Measurements from ENCODE around the gene AGAP1. TPM values are rescaled to one million over a fixed set of nuclear protein-coding genes. Genes with fewer than 3 reads are reported as not detected.

AGAP1 gene
- total RNA-seq, 1 donor: 10.8 TPM

- no peak for DNase-seq (ENCODE audit: low read depth)
- H3K4me3 ChIP-seq (ENCODE audit: low read depth, low read length): no peak overlapping the region
- no peak for TF ChIP-seq CTCF (IDR thresholded peaks at IDR 0.05; ENCODE audit: insufficient read depth, low read depth, low read length)
Observed at GRCh38 chr2:235813398-235813797, 319.6 kb downstream of the AGAP1 start.

GRCh38 chr2:235820571-235820970, 326.7 kb downstream of the AGAP1 start:
- no peak for TF ChIP-seq CTCF (IDR thresholded peaks at IDR 0.05; ENCODE audit: insufficient read depth, low read depth, low read length)
- DNase-seq (ENCODE audit: low read depth): no peak
- no peak overlapping the region for H3K4me3 ChIP-seq (ENCODE audit: low read depth, low read length)

GRCh38 chr2:235824331-235824730, 330.5 kb downstream of the AGAP1 start:
- DNase-seq (ENCODE audit: low read depth): no peak
- no peak for TF ChIP-seq CTCF (IDR thresholded peaks at IDR 0.05; ENCODE audit: insufficient read depth, low read depth, low read length)
- H3K4me3 ChIP-seq (ENCODE audit: low read depth, low read length): no peak overlapping the region

GRCh38 chr2:235825946-235826345, 332.1 kb downstream of the AGAP1 start:
- no peak for TF ChIP-seq CTCF (IDR thresholded peaks at IDR 0.05; ENCODE audit: insufficient read depth, low read depth, low read length)
- no peak overlapping the region for H3K4me3 ChIP-seq (ENCODE audit: low read depth, low read length)
- DNase-seq (ENCODE audit: low read depth): no peak

- DNase-seq (ENCODE audit: low read depth): no peak
- no peak overlapping the region for H3K4me3 ChIP-seq (ENCODE audit: low read depth, low read length)
- no peak for TF ChIP-seq CTCF (IDR thresholded peaks at IDR 0.05; ENCODE audit: insufficient read depth, low read depth, low read length)
Observed at GRCh38 chr2:235826826-235827225, 333.0 kb downstream of the AGAP1 start.

- DNase-seq (ENCODE audit: low read depth): peak; percentile 17
- TF ChIP-seq CTCF (IDR thresholded peaks at IDR 0.05; ENCODE audit: insufficient read depth, low read depth, low read length): no peak
- H3K4me3 ChIP-seq (ENCODE audit: low read depth, low read length): no peak overlapping the region
Observed at GRCh38 chr2:235827585-235827992, 333.7 kb downstream of the AGAP1 start.

GRCh38 chr2:235829726-235830125, 335.9 kb downstream of the AGAP1 start:
- H3K4me3 ChIP-seq (ENCODE audit: low read depth, low read length): no peak overlapping the region
- TF ChIP-seq CTCF (IDR thresholded peaks at IDR 0.05; ENCODE audit: insufficient read depth, low read depth, low read length): no peak
- DNase-seq (ENCODE audit: low read depth): no peak

Measured in fibroblast of villous mesenchyme (primary cell).